ENCODE measurements around the gene ROBO1. TPM values are rescaled to one million over a fixed set of nuclear protein-coding genes. Genes with fewer than 3 reads are reported as not detected.

The ROBO1 gene
- total RNA-seq, 1 experiment from 2014 or later, result 35.5 TPM

DNA sequence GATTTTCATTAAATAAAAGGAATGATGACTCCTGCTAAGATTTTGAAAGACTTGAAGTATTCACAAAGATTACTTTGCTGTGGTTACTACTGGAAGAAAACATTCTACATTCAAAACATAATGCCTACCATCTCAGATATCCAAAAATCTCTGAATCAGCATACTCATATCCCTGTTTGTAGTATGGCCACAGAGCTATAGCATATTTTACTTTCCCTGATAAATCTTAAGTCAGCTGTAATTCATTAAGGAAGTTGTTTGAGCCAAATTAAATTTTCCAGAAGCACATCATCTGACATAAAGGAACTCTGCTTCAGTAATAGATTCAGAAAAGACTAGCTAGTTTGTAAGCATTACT lies 942.0 kb downstream of the ROBO1 start:
- H3K9me3 ChIP-seq (ENCODE audit: low read length), result no peaks in the 10 kb centered on the region
- ATAC-seq (no peak), DNase-seq (no peak)
- H3K4me3 ChIP-seq (ENCODE audit: low read length), result no peak overlapping the region
- ChIA-PET CTCF (no interaction called here), POLR2A (ENCODE audit: unreplicated experiment) (no interaction called here)
- BruUV-seq (replicated peaks), result no TSS peak
- no peaks in the 10 kb centered on the region for H3K79me2 ChIP-seq (ENCODE audit: low read length)
- intact Hi-C loops (cut with micrococcal nuclease), result no loop called here
- H3K4me1 ChIP-seq (ENCODE audit: insufficient read depth, low read length), result peaks cover 15% of the 10 kb centered on the region
- H3K27me3 ChIP-seq (ENCODE audit: low read length), result no peaks in the 10 kb centered on the region
- H2AFZ ChIP-seq (ENCODE audit: low read length), result no peak overlapping the region
- H3F3A ChIP-seq (ENCODE audit: low read length, unreplicated experiment), result no peaks in the 10 kb centered on the region
- H3K36me3 ChIP-seq (ENCODE audit: low read depth, low read length), result no peaks in the 10 kb centered on the region
- no peaks in the 10 kb centered on the region for H4K20me1 ChIP-seq (ENCODE audit: low read length)
- no peaks in the 10 kb centered on the region for H3K9me2 ChIP-seq (replicated peaks; ENCODE audit: low read length)
- TF ChIP-seq EZH2 (IDR thresholded peaks at IDR 0.05; ENCODE audit: low read length, unreplicated experiment) (no peak), EZH2phosphoT487 (IDR thresholded peaks at IDR 0.05; ENCODE audit: borderline replicate concordance, low read length) (no peak)
- TF ChIP-seq, protein P1, sequence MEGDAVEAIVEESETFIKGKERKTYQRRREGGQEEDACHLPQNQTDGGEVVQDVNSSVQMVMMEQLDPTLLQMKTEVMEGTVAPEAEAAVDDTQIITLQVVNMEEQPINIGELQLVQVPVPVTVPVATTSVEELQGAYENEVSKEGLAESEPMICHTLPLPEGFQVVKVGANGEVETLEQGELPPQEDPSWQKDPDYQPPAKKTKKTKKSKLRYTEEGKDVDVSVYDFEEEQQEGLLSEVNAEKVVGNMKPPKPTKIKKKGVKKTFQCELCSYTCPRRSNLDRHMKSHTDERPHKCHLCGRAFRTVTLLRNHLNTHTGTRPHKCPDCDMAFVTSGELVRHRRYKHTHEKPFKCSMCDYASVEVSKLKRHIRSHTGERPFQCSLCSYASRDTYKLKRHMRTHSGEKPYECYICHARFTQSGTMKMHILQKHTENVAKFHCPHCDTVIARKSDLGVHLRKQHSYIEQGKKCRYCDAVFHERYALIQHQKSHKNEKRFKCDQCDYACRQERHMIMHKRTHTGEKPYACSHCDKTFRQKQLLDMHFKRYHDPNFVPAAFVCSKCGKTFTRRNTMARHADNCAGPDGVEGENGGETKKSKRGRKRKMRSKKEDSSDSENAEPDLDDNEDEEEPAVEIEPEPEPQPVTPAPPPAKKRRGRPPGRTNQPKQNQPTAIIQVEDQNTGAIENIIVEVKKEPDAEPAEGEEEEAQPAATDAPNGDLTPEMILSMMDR (conservative IDR thresholded peaks at IDR 0.05; ENCODE audit: low read depth, low read length), result no peak
- H3K4me2 ChIP-seq (ENCODE audit: low read length), result no peak overlapping the region
- H3K27ac ChIP-seq (ENCODE audit: low read length), result no peak overlapping the region
- H3K9ac ChIP-seq (ENCODE audit: low read length), result no peak overlapping the region

DNA sequence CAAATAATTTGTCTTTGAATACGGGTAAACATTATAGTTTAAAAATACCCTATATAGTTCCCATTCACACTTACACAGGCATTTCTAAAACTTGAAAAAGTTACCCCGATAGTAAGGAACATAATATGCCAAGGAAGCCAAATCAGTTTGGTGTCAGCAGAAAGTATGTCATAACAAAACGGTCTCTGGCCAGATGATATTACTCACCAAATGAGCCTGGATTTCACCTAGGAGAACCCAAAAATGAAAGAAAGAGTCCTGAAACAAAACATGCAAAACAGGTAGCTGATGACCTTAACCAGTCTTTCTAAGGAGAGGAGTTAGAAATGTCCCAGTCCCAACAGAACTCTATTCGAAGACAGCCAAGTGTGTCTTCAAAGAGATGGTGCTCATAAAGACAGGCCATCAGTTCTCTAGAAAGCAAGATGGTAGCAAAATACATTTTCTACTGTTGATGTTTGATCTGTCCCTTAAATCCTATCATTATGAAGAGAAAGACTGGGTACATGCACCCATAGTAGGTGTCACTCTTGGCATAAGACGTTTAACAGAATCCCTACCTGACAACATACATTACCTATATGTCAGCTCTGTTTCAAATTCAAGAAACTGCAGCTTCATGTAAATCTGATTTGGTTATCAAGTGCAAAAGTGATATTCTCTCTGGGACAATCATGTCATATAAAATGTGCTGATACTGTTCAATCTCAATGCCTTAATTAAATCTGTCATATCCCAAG lies 942.5 kb downstream of the ROBO1 start:
- CTCF ChIA-PET, result no interaction called here
- no TSS peak for BruUV-seq (replicated peaks)
- DNase-seq, result no peak

DNA sequence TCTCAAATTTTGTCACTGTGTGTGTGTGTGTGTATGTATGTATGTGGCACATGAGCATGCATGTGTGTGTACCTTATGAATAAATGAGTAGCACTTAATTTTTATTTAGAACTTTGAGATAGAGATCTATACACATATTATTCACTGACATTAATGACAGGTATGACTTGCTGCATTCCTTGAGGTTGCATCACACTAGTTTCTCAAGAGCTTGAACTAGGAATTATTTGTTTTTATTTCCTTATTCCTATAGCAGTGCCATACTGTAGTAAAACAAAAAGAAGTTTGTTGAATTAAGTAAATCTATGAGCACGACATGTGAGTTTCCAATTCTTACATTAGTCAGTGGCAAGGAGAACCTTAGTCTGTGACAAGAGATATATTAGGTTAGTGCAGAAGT lies 943.9 kb downstream of the ROBO1 start:
- no TSS peak for BruUV-seq (replicated peaks)
- ATAC-seq, result peak; percentile 98
- POLR2A ChIA-PET (ENCODE audit: unreplicated experiment), result no interaction called here

More for the DNA sequence above, 942.5 kb downstream of the ROBO1 start:
- no peaks in the 10 kb centered on the region for H3K79me2 ChIP-seq (ENCODE audit: low read length)
- H3K9ac ChIP-seq (ENCODE audit: low read length), result no peak overlapping the region
- H3K9me2 ChIP-seq (replicated peaks; ENCODE audit: low read length), result no peaks in the 10 kb centered on the region
- H3F3A ChIP-seq (ENCODE audit: low read length, unreplicated experiment), result no peaks in the 10 kb centered on the region
- H3K4me3 ChIP-seq (ENCODE audit: low read length), result no peak overlapping the region
- ATAC-seq, result no peak
- H3K9me3 ChIP-seq (ENCODE audit: low read length), result no peaks in the 10 kb centered on the region
- no peak overlapping the region for H3K27ac ChIP-seq (ENCODE audit: low read length)
- intact Hi-C loops (cut with micrococcal nuclease), result no loop called here
- no peaks in the 10 kb centered on the region for H4K20me1 ChIP-seq (ENCODE audit: low read length)
- no peaks in the 10 kb centered on the region for H3K27me3 ChIP-seq (ENCODE audit: low read length)
- no peaks in the 10 kb centered on the region for H3K36me3 ChIP-seq (ENCODE audit: low read depth, low read length)
- peaks cover 15% of the 10 kb centered on the region for H3K4me1 ChIP-seq (ENCODE audit: insufficient read depth, low read length)
- no peak overlapping the region for H3K4me2 ChIP-seq (ENCODE audit: low read length)
- POLR2A ChIA-PET (ENCODE audit: unreplicated experiment), result no interaction called here
- TF ChIP-seq, protein P1 (conservative IDR thresholded peaks at IDR 0.05; ENCODE audit: low read depth, low read length), result no peak
- no peak for TF ChIP-seq EZH2phosphoT487 (IDR thresholded peaks at IDR 0.05; ENCODE audit: borderline replicate concordance, low read length)
- no peak for TF ChIP-seq EZH2 (IDR thresholded peaks at IDR 0.05; ENCODE audit: low read length, unreplicated experiment)
- H2AFZ ChIP-seq (ENCODE audit: low read length), result no peak overlapping the region

More for the DNA sequence above, 943.9 kb downstream of the ROBO1 start:
- intact Hi-C loops (cut with micrococcal nuclease), result no loop called here
- Histone ChIP-seq H4K20me1 (ENCODE audit: low read length) (no peaks in the 10 kb centered on the region), H3K4me2 (ENCODE audit: low read length) (peak overlapping the region; percentile 55), H2AFZ (ENCODE audit: low read length) (no peak overlapping the region), H3K4me3 (ENCODE audit: low read length) (0 out of 2 replicates have a peak overlapping the region, but pooled peaks have one; percentile 20), H3K27ac (ENCODE audit: low read length) (peak overlapping the region; percentile 27), H3K27me3 (ENCODE audit: low read length) (no peaks in the 10 kb centered on the region), H3K4me1 (ENCODE audit: insufficient read depth, low read length) (peaks cover 15% of the 10 kb centered on the region), H3K36me3 (ENCODE audit: low read depth, low read length) (no peaks in the 10 kb centered on the region), H3F3A (ENCODE audit: low read length, unreplicated experiment) (no peaks in the 10 kb centered on the region), H3K79me2 (ENCODE audit: low read length) (no peaks in the 10 kb centered on the region), H3K9me3 (ENCODE audit: low read length) (no peaks in the 10 kb centered on the region), H3K9me2 (replicated peaks; ENCODE audit: low read length) (no peaks in the 10 kb centered on the region), H3K9ac (ENCODE audit: low read length) (no peak overlapping the region)
- CTCF ChIA-PET, result no interaction called here
- TF ChIP-seq EZH2phosphoT487 (IDR thresholded peaks at IDR 0.05; ENCODE audit: borderline replicate concordance, low read length) (no peak), EZH2 (IDR thresholded peaks at IDR 0.05; ENCODE audit: low read length, unreplicated experiment) (no peak)
- TF ChIP-seq, protein P1 (conservative IDR thresholded peaks at IDR 0.05; ENCODE audit: low read depth, low read length), result no peak
- peak; percentile 87 for DNase-seq

Data from PC-3 (cell line).